Measurements from ENCODE around the gene BTBD6.

Gene BTBD6

GRCh38 chr14:105256292-105256960 is 8.1 kb downstream of the BTBD6 start:
- no peak for TF ChIP-seq CTCF (IDR thresholded peaks at IDR 0.05)
- TF ChIP-seq ZFX (IDR thresholded peaks at IDR 0.05; ENCODE audit: borderline replicate concordance), result no peak
- no peak overlapping the region for H3K27ac ChIP-seq

GRCh38 chr14:105257464-105257863 is 9.1 kb downstream of the BTBD6 start:
- TF ChIP-seq ZFX (IDR thresholded peaks at IDR 0.05; ENCODE audit: borderline replicate concordance) (no peak), CTCF (IDR thresholded peaks at IDR 0.05) (no peak)
- H3K27ac ChIP-seq, result no peak overlapping the region

- no peak overlapping the region for H3K27ac ChIP-seq
- TF ChIP-seq ZFX (IDR thresholded peaks at IDR 0.05; ENCODE audit: borderline replicate concordance) (no peak), CTCF (IDR thresholded peaks at IDR 0.05) (no peak)
Measured at GRCh38 chr14:105258846-105259245, 10.5 kb downstream of the BTBD6 start.

GRCh38 chr14:105260959-105261358 is 12.6 kb downstream of the BTBD6 start:
- no peak for TF ChIP-seq CTCF (IDR thresholded peaks at IDR 0.05)
- no peak for TF ChIP-seq ZFX (IDR thresholded peaks at IDR 0.05; ENCODE audit: borderline replicate concordance)
- H3K27ac ChIP-seq, result no peak overlapping the region

DNA sequence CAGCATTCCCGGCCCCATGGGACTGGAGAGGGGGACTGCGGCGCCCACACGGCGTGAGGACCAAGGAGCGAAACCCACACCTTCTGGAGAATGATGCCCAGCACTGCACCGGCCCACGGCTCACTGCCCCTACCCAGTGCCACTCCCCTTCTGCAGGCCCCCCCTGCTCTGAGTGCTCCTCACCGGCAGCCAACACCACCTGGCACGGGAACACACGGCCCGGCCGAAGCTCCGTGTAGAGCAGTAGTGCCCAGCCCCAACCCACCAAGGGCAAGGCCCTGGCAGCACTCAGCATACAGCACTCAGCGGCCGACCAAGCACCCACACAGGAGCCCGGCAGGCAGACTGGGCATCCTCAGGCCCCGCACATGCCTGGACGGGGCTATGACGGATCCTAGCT is 13.4 kb downstream of the BTBD6 start:
- H3K27ac ChIP-seq, result no peak overlapping the region

GRCh38 chr14:105267820-105268548 is 19.7 kb downstream of the BTBD6 start:
- TF ChIP-seq ZFX (IDR thresholded peaks at IDR 0.05; ENCODE audit: borderline replicate concordance) (no peak), CTCF (IDR thresholded peaks at IDR 0.05) (no peak)

More for the DNA sequence above, 13.4 kb downstream of the BTBD6 start:
- TF ChIP-seq ZFX (IDR thresholded peaks at IDR 0.05; ENCODE audit: borderline replicate concordance), result no peak
- no peak for TF ChIP-seq CTCF (IDR thresholded peaks at IDR 0.05)

GRCh38 chr14:105268736-105269354 is 20.5 kb downstream of the BTBD6 start:
- no peak overlapping the region for H3K27ac ChIP-seq

More at GRCh38 chr14:105267820-105268548, 19.7 kb downstream of the BTBD6 start:
- H3K27ac ChIP-seq, result no peak overlapping the region

More at GRCh38 chr14:105268736-105269354, 20.5 kb downstream of the BTBD6 start:
- TF ChIP-seq CTCF (IDR thresholded peaks at IDR 0.05) (no peak), ZFX (IDR thresholded peaks at IDR 0.05; ENCODE audit: borderline replicate concordance) (no peak)
